ENCODE results near the gene CEP89. TPM values are rescaled to one million over a fixed set of nuclear protein-coding genes. Genes with fewer than 3 reads are reported as not detected.
"Not testable (repeated sequence)": the region's sequence is repeated elsewhere in the genome, so short reads cannot be mapped to it uniquely, and the experiment has no call there.

Gene CEP89
- 15.4 TPM for total RNA-seq

DNA sequence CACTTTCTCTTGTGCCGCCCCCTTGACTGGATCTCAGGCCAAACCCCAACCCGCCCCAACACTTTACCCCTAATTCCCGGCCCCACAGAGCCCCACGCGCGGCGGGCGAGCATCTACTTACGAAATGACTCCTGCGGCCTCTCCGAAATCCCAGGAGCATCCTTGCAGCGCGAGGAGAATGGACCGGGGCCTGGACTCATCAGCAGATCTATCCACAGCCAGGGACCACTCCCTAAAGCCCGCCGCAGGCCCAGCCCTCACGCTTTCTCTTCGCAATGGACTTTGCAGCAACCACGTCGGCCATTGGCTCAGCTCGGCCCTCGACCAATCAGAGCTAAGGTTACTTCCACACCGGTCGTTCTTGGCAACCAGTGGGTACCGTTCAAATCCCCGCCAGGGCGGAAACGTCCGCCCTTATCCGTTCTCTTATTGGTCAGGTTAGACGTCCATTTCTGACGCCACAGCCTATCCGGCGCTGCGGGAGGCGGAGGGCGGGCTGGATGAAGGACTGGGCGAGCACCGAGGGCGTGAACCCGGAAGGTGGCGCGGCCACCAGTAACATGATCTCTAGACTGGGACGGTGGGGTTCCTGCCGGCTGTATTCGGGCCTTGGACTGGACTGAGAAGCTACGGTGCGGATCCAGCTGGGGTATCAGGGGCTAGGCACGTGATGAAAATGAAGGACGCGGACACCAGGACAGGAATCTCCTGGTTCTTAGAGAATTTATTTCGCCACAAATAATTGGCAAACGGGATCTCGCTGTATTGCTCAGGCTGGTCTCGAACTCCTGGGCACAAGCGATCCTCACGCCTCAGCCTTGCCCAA, at the start of gene CEP89, which contains the start of gene FAAP24:
Gene CEP89, minus strand, starts transcription at position 244 of the 826 bp plus-strand sequence. Its CDS starts 84 bp downstream, at position 160.
Gene FAAP24, plus strand, starts transcription at position 528 of the 826 bp plus-strand sequence. CDS start 955 bp downstream, outside the sequence.
- DNase-seq, result peak; percentile 99

DNA sequence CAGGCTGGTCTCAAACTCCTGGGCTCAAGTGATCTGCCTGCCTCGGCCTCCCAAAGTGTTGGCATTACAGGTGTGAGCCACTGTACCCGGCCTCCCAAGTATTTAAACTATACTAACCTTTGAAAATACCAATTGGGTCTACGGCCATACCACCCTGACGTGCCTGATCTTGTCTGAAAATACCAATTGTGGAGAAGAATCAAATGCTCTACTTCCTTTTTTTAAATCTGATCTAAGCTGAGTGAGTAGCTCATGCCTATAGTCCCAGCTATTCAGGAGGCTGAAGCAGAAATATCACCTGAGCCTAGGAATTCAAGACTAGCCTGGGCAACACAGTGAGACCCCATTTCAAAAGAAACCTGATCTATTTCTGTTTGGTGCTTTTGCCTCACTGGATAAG, 39.1 kb upstream of the CEP89 start:
- DNase-seq, result not testable (repeated sequence)

DNA sequence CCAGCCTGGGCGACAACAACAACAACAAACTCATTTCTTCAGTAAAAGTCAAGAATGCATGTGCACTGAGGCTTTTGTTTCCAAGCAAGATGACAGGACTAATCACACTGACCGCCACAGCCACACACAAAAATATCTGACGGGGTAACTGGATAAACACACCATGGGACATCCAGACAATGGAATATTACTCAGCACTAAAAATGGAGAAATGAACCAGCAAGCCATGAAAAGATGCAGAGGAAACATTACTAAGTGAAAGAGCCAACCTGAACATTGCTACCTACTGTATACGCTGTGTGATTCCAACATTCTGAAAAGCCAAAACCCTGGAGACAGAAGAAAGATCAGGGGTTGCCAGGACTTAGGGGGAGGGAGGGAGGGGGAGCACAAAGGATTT, 37.0 kb upstream of the CEP89 start:
- no peak for DNase-seq

DNA sequence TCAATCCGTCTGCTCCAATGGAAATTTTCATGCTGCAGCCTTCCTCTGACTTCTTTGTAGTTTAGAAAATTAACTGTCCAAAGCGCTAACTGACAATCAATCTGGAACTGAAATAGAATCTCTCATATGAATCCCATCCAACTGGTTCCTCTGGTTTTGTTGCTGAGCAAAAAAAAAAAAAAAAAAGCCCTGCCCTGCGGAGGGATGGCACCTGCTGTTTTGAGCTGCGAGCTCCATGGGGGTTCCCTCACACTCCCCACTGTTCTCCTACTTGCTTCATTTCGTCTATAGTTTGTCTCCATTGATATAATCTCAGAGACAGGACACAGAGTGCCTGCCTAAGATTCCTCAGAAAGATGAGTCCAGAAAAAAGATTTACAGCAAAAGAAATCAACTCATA, 33.7 kb upstream of the CEP89 start:
- peak; percentile 45 for DNase-seq

DNA sequence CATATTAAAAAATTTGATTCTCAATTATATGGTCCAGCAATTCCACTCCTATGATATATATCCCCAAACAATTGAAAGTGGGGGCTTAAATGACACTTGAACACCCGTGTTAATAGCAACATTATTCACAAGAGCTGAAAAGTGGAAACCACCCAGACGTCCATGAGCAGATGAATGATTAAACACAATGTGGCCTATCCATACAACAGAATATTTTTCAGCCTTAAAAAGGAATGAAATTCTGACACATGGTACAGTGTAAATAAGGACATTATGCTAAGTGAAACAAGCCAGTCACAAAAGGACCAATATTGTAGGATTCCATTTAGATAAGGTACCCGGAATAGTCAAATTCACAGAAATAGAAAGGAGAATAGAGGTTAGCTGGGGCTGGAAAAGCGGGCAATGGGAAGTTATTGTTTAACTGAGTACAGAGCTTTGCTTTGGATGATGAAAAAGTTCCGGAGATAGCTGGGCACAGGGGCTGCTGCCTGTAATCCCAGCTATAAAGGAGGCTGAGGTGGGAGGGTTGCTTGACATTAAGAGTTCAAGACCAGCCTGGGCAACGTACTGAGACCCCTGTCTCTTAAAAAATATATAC, 31.8 kb upstream of the CEP89 start:
- not testable (repeated sequence) for DNase-seq

DNA sequence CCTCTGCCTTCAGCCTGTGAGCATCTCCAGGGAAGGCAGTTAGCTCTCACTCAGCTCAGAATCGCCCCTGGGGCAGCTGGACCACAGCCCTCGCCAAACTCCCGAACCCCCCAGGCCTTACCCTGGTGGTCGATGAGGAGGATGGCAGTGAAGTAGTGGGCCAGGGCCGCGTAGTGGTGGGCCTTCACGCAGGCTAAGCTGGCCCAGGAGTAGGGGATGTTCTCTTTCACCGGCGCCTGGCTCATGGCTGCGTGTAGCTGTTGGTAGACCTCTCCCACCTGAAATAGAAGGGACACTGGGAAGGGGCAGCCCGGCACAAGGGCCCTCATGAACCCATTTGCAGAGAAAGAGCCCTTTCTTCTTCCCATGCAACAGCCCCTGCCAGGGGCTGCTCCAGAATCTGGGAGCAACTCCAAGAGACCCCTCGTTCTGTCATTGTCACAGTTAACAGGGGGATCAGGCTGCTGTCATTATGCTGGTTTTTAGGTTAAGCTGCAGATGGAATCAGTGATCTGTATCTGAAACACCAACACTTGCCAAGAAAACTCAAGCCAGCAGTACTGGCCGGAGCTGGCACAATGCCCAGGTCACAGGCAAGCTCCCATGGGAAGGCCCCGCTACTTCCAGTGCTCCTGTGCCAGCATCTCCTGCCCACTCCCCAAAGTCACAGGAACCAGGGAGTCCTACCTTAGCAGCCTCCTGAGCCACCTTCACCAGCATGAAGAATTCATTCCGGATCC, 30.5 kb upstream of the CEP89 start:
- not testable (repeated sequence) for DNase-seq

DNA sequence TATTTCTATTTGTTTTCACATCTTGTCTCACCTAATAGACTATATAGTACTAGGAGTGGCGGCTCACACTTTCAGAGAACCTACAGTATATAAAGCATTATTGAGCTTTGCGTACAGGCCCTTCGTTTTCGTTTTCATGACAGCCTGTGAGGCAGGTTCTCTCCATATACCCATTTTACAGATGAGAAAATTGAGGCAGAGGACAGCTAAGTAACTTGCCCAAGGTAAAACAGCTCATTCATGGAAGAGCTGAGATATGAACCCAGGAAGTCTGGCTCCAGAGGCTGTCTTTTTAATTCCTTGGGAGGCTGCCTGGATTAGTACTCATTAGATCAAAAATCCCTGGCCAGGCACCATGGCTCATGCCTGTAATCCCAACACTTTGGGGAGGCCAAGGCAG, 29.2 kb upstream of the CEP89 start:
- no peak for DNase-seq

DNA sequence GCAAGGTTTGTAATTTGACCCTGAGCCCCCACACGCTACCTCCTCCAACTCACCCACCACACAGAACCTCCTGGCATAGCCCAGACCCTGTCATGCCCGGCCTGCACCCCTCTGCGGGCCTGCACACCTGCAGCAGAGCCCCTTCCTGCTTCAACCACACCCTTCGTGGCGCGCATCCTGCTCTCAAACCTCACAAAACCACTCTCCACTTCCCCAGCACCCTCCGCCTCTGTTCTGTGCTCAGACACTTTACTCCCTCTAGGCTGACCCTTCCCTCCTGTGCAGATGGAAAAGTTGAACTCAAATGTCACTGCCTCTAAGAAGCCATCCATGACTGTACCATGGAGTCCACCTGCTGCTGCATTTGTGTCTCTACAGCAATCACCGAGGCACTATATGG, 28.8 kb upstream of the CEP89 start:
- no peak for DNase-seq

DNA sequence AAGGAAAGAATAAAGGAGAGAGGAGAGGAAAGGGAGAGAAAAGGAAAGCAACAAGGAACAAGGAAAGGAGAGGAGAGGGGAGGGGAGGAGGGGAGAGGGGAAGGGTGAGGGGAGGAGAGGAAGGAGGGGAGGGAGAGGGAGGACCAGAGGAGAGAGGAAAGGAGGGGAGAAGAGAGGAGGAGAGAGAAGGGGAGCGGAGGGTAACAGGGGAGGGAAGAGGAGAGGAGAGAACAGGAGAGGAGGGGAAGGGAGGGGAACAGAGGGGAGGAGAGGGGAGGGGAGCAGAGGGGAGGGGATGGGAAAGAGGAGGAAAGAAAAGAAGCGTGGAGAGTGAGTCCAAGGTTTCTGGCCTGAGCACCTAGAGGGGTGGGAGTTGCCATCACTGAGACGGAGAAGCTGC, 27.0 kb upstream of the CEP89 start:
- DNase-seq, result no peak

DNA sequence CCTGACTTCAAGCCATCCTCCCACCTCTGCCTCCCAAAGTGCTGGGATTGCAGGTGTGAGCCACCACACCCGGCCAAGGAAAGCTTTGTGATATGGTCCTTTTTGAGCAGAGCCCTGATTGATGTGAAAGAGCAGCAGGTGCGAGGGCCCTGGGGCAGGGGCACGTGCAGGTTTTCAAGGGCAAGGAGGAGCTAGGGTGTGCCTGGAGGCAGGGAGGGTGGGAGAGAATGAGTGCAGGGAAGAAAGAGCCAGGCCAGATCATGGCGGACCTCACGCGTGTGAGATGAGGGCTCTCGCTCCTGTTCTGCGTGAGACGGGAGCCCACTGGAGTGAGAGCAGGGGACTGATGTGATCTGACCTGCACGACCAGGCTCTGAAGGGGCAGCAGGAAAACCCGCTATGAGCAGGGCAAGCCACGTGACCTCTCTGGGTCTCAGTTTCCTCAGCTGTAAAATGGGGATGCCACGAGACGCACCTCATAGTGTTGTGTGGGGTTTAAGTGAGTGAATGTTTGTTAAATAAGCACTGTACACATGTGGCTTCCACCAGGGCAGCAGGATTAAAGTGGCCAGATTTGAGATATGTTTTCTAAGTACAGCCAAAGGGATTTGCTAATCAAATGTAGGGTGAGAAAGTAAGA, 26.1 kb upstream of the CEP89 start:
- DNase-seq, result no peak

DNA sequence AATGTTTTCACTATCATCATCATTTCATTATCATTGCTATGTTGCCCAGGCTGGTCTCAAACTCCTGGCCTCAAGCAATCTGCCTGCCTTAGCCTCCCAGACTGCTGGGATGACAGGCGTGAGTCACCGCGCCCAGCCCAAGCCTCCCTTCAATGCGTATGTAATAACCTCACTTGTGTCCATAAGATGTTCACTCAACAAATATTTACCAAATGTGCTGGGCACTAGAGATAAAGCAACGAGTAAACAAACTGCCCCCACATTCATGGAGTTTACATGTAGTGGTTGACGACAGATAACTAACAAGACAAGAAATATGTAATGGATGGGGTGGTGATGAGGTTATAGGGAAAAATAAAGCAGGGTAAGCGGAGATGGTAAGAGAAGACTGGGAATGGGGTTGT, 25.3 kb upstream of the CEP89 start:
- DNase-seq, result not testable (repeated sequence)

DNA sequence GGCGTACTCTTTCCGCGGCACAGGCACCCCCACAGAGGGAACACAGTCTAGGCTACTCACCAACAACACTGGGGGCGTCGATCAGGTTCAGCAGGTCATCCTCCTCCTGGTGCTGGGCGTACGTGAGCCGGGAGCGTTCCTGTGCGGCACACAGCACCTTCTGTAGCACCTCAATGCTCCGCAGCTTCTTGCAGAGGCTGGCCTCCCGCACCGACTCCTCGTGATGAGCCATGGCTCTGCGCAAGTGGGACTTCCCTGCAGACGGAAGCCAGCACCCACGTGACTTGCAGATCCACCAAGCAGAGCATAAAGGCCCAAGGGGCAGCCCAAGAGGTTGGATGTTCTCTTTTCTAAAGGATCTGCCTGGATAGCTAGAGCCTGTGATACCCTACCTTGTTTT, 24.2 kb upstream of the CEP89 start:
- not testable (repeated sequence) for DNase-seq

DNA sequence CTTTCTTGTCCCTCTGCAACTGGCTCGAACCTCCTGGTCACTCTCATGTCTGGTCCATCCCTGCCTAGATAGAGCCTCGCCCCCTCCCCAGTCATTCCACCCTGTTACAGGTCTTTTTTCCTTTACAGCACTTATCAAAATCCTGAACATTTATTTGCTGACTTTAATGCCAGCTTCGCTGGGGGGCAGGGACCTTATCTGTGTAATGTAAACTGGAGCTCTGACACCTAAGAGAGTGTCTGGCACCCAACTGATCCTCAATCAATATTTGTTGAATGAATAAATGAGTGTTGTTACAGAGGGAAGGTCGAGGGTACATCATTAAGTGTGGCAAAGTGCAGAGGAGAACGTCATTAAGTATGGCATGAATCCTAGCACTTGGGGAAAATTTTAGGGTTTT, 17.0 kb upstream of the CEP89 start:
- DNase-seq, result no peak

DNA sequence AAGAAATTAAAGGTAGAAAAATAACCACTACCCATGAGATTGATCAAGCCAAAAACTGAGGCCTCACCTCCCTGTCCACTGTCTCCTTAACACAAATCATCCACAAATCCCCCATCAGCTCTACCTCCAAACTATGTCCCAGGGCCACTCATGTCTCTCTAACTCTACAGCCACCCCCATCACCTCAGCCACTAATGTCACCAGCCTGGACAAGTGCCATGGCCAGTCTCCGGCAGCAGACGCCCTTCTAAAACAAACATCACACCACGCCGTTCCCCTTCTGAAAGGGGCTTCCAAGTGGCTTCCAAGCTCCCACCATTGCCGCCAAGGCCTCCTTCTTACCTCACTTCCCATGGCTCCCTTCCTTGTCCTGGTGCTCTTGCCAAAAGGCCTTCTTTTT, 16.5 kb upstream of the CEP89 start:
- not testable (repeated sequence) for DNase-seq

DNA sequence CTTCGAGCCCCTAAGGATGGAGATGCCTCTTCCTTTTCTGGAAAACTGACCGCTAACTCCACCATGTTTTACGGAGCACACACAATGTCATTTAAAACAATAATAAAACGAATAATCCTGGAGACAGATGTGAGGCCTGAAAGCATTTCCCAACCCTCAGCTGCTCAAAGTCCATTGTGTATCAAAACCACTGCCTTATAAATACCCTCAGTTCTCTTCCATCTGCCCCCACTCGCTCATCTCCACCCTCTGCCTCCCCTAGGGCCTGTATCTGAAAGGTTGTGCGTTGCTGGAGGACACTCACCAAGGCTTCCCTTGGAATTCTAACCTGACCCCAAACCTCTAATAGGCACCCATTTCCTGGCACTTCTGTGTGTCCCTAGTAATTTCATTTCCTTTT, 10.7 kb upstream of the CEP89 start:
- DNase-seq, result not testable (repeated sequence)

DNA sequence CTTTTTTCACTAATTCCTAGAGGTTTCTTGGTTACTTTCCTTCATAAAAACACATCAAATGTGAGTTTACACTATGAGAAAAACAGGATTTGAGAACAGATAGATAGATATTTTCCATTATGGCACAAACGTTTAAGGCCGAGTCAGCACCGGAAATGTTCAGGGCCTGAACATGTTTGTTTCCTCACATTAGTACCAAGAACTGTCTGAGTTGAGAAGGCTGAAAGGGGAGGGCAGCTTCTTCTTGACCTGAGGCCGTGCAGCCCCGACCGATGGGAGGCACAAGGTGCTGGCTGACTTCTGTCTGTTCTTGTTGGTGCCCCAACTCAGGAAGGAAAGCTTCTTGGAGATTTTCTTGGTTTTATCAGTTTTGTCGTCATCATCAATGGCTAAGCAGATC, 8.0 kb upstream of the CEP89 start:
- DNase-seq, result not testable (repeated sequence)

DNA sequence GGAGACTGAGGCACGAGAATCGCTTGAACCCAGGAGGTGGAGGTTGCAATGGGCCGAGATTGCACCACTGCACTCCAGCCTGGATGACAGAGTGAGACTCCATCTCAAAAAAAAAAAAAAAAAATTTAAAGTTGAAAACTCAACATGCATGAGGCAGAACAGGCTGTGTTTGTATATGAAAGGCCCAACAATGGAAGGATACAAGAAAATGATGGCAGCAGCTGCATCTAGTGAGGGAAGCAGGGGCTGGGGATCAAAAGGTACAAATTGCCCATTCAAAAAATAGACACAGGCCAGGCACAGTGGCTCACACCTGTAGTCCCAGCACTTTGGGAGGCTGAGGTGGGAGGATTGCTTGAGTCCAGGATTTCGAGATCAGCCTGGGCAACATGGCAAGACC, 6.1 kb upstream of the CEP89 start:
- DNase-seq, result not testable (repeated sequence)

DNA sequence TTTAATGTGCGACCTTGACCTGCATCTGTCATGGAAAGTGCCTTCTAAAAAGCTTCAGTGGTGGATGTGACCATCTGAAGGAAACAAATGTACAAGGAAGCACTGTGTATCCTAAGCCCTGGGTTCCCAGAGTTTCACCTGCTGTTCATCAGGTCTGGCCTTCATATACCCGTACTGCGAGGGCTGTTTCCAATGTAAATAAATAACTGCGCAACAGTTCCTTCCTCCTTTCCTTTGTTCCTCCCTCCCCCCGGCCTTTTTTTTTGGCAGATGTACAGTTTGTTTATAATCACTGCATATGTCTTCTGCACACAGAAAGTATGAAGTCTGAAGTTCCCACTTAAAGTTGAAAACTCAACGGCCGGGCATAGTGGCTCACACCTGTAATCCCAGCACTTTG, 5.5 kb upstream of the CEP89 start:
- DNase-seq, result peak; percentile 40

DNA sequence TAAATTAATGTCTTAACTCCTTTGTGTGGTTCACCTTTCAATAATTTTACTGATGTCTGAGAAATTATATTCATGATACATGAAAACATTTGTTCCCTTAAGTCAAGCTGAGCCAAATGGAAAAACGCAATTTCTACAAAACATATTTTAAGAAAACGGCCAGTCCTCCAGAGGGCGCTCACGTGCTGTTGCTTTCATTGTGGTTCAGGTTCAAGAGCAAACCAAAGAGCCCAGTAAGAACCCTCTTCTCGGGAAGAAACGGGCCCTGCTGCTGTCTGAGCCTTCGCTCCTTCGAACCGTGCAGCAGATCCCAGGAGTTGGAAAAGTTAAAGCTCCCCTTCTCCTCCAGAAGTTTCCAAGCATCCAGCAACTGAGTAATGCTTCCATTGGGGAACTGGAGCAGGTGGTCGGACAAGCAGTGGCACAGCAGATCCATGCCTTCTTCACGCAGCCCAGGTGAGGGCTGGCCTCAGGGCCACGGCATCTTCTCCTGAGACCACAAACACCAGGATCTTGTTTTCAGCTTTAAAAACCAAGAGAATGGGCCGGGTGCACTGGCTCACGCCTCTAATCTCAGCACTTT, 4.6 kb upstream of the CEP89 start:
- peak; percentile 79 for DNase-seq

DNA sequence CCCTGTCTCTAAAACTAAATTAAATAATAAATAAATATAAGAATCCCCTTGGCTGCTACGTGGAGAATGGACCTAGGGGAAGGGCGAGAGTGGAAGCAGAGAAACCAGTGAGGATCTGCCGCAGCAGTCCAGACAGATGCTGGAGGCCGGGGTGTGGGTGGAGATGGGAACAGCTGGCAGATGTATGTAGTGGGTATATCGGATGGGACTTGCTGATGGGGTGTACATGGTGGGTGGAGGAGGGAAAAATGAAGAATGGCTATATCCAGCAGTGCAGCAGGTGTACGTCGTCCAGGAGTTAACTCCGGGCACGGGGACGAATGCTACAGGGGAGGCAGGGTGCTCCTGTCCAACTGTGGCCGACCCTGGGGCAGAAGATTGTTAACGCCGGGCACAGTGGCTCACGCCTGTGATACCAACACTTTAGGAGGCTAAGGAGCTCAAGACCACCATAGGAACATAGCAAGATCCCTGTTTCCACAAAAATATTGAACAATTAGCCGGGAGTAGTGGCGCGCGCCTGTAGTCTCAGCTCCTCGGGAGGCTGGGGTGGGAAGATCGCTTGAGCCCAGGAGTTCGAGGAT, 654 bp downstream of the CEP89 start:
- DNase-seq, result no peak

DNA sequence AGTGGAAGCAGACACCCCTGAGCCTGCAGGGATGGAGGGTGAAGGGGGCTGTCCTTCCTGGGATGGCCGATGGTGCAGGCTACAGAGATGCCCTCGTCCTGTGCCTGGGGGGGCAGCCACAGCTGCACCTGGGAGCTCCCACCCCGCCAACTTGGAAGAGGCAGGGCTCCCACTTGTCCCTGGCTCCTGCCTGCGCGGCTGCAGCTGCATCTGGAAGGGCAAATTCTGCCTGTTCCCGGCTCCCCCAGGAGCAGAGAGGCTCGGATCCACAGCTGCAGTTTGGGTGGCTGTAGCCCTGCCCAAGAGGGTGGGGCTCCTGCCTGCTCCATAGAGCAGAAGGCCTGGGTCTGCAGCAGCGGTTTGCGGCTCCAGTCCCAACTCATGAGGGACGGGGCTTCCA, 2.2 kb downstream of the CEP89 start:
- DNase-seq, result no peak

DNA sequence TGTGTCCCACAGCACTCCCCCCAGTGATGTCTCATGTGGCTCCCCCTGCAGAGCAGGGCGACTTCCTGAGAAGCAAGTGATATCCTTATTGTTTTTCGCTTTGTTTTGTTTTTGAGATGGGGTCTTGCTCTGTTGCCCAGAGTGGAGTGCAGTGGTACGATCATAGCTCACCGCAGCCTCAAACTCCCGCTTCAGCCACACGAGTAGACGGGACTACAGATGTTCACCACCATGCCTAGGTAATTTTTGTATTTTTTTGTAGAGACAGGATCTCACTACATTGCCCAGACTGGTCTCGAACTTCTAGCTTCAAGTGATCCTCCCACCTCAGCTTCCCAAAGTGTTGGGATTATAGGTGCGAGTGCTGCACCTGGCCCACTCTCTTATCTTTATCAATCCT, 5.0 kb downstream of the CEP89 start:
- no peak for DNase-seq
